Neural cell (in vitro differentiated cells): ENCODE data around the gene STK10.

Experiments
- POLR2AphosphoS5 ChIP-seq: IDR thresholded peaks from 2 replicates; pipeline ENCODE4 v1.6.1; 2012
- TAF1 ChIP-seq: IDR thresholded peaks from 2 replicates; pipeline ENCODE4 v1.6.1; 2012; ENCODE audit warnings: low read depth
- TF ChIP-seq, protein P1 (sequence below): fragments of 450-650 bp; IDR thresholded peaks from 2 replicates; pipeline ENCODE4 v1.5.1; 2014; ENCODE audit warnings: antibody characterized with exemption, mild to moderate bottlenecking, moderate library complexity; ENCODE audit not compliant: poor library complexity, severe bottlenecking

DNA sequence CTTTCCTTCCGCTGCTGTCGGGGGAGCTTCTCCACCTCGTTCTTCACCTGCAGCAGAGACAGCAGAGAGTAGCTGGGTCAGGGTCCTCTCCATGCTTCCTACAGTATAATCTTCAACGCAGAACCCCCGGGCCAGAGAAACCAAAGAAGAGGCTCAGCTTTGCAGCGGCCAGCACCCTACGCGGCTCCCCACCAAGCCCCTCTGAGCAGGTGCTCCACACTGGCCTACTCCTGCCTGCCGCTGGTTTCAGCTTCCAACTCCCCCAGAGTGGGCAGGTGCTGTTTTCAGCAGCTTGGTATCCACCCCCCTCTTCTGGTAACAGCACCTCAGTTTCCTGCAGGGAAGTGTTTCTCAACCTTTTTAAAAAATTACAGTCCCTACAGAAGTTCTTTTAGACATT is 123.3 kb downstream of the STK10 start:
- TF ChIP-seq, protein P1, sequence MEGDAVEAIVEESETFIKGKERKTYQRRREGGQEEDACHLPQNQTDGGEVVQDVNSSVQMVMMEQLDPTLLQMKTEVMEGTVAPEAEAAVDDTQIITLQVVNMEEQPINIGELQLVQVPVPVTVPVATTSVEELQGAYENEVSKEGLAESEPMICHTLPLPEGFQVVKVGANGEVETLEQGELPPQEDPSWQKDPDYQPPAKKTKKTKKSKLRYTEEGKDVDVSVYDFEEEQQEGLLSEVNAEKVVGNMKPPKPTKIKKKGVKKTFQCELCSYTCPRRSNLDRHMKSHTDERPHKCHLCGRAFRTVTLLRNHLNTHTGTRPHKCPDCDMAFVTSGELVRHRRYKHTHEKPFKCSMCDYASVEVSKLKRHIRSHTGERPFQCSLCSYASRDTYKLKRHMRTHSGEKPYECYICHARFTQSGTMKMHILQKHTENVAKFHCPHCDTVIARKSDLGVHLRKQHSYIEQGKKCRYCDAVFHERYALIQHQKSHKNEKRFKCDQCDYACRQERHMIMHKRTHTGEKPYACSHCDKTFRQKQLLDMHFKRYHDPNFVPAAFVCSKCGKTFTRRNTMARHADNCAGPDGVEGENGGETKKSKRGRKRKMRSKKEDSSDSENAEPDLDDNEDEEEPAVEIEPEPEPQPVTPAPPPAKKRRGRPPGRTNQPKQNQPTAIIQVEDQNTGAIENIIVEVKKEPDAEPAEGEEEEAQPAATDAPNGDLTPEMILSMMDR = no peak
- no peak for TF ChIP-seq POLR2AphosphoS5
- no peak for TF ChIP-seq TAF1
